ENCODE measurements around the gene FKBP2. TPM values are rescaled to one million over a fixed set of nuclear protein-coding genes. Genes with fewer than 3 reads are reported as not detected.

Gene FKBP2
- total RNA-seq, result 47.3 and 103 TPM in 2 replicates

DNA sequence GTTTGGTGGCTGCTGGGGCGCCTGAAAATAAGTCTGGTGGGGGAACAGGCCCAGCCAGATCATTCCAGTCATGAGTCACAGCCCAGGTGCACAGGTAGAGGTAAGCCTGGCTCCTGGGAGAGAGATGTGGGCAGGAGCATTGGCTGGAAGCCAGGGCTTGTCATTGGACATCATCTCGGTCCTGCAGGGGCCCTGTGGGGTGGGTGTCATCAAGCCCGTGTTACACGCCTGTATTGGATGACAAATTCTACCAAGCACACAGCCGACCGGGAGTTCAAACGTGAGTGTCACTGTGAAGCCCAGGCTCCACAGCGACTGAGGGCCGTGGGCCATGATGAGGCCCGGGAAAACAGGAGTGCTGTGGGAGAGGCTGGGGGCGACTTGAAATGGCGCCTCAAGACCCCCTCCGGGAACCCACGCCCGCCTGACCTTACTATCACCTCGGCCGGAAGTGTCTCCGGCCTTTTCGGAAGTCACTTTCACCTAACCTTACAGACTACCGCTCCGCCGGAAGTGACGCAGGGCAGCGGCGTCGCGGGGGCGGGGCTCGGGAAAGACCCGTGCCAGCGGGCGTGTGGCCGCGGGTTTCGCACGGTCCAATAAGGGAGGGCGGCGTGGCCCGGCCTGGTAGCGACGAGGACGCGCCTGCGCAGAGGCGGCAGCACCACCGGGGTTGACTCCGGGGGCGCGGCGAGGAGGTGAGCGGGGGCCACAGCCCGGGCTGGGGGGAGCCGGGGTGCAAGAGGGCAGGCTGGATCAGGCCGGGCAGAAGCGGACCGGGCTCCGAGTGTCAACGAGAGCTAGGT, at the start of gene FKBP2:
FKBP2 (plus strand) TSS at position 661 of the 806 bp plus-strand sequence. CDS start 1,293 bp downstream, outside the sequence.

GRCh38 chr11:64206457-64207255, 34.2 kb upstream of the FKBP2 start, which contains the start of gene FERMT3:
Gene FERMT3, plus strand, starts transcription at chr11:64206721. Its CDS starts 644 bp downstream, at chr11:64207365.

DNA sequence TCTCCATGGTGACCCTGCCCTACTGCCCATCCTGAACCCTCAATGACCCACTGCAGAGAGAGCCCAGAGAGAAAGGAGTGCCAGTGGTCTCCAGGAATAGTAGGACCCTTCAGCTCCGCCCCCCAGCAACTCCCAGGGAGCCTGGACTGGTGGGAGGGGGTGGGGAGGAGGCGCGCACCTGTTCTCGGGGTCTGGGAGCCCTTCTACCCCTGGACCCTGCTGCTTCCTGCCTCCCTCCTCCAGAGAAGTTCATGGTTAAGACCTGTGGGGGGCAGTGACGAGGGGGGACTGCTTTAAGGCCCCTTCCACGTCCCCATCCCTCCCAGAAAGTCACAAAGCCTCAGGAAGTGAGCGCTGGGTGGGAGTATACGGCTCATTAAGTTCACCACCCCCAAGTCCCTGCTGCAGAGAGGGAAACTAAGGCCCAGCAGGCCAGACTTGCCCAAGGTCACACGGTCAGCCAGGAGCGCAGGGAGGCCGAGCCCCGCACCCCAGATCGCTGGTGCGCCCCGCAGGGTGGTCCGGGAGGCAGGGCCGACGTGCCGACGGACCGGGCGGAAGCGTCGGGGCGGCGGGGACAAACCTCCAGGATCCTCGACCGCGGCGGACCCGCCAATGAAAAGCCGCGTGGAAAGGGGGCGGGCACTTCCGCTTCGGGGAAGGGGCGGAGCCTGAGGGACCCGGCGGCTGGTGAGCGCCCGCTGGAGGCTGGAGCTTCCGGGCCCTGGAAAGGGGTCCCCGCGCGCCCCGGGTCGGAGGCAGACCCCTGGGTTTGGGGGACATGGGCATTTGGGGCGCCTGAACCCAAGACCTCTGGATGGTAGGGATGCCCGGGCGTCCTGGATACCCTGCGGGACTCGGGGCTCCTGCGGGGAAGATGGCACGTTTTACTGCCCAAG, 15.0 kb upstream of the FKBP2 start, which contains the start of the genes NUDT22 and TRPT1:
NUDT22 (plus strand) TSS at position 667 of the 899 bp plus-strand sequence. CDS start 379 bp downstream, outside the sequence.
TRPT1 (minus strand) TSS at position 579 of the 899 bp plus-strand sequence; CDS start at position 253, 326 bp downstream.

GRCh38 chr11:64230171-64230984, 10.5 kb upstream of the FKBP2 start, which contains the start of gene DNAJC4:
Gene DNAJC4, plus strand, starts transcription at chr11:64230548. Its CDS starts 307 bp downstream, at chr11:64230855.

GRCh38 chr11:64233913-64234586, 6.8 kb upstream of the FKBP2 start, which contains the start of gene VEGFB:
Gene VEGFB, plus strand, starts transcription at chr11:64234584. Its CDS starts 250 bp downstream, at chr11:64234834.

DNA sequence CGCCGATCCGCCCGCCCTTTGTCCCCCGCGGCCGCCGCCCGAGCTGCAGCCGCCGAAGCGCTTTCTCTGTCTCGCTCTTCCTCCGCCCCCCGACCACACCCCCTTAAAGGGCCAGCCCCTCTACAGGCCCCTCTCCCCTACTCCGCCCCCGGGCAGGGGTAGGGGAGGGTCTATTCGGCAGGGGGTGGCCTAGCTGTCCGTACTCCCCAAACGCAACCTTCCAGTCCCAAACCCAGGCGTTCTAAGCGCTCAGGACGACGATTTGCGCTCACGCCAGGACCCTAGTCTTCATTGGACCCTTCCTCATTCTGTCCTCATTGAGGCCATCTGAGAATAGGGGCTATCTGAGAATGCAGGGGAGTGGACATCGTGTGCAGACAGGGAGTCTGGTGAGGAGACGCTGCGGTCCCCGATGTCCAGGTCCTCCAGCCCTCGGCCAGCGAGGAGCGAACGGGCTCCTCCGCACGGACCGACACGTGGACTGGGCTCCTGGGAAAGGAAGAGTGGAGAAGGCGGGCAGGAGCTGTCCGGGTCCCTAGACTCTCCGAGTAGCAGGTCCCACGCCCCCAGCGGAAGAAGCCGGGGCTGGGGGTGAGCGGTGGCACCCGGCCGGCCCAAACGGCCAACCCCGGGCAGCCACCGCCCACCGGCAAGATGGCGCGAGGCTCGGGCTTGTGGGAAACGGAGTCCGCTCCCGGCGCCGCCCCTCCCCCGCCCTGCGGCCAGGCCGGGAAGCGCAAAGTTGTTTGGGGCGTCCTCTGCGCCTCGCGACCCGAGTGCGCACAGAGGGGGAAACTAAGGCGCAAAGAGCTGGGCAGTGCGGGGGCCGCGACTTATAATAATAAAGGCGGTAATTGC, 6.2 kb downstream of the FKBP2 start, which contains the start of gene PPP1R14B:
PPP1R14B (minus strand) TSS at position 73 of the 858 bp plus-strand sequence. CDS start 270 bp downstream, outside the sequence.

DNA sequence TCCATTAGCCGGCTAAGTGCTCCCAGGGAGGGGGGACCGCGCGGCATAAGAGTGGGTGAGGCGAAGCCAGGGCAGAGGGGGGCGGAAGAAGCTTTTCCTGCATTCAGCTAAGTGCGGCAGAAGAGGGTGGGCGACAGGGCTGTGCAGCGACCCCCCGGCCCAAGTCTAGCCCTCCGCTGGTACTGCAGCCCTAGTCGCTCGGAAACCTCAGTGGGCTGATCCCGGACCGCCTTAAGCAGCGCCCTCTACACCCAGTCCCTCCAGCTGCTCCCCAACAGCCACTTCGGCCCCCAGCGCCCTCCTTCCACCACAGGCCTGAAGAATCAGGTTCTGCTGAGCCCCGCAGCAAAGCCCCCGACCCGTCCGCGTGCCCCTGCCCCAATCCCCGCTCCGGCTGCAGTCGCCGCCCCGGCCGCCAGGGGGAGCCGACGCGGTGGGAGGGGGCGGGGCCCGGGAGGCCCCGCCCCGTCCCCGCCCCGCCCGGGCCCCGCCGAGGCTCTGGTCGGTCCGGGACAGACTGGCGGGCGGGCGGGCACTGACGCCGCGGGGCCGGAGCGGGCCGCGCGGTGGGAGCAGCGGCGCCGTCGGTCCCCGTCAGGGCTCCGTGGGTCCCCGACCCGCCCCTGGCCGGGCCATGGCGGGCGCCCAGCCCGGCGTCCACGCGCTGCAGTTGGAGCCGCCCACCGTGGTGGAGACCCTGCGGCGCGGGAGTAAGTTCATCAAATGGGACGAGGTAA, 10.3 kb downstream of the FKBP2 start, which contains the start of gene PLCB3:
PLCB3 (plus strand) TSS at position 515 of the 737 bp plus-strand sequence; CDS start at position 635, 120 bp downstream.

DNA sequence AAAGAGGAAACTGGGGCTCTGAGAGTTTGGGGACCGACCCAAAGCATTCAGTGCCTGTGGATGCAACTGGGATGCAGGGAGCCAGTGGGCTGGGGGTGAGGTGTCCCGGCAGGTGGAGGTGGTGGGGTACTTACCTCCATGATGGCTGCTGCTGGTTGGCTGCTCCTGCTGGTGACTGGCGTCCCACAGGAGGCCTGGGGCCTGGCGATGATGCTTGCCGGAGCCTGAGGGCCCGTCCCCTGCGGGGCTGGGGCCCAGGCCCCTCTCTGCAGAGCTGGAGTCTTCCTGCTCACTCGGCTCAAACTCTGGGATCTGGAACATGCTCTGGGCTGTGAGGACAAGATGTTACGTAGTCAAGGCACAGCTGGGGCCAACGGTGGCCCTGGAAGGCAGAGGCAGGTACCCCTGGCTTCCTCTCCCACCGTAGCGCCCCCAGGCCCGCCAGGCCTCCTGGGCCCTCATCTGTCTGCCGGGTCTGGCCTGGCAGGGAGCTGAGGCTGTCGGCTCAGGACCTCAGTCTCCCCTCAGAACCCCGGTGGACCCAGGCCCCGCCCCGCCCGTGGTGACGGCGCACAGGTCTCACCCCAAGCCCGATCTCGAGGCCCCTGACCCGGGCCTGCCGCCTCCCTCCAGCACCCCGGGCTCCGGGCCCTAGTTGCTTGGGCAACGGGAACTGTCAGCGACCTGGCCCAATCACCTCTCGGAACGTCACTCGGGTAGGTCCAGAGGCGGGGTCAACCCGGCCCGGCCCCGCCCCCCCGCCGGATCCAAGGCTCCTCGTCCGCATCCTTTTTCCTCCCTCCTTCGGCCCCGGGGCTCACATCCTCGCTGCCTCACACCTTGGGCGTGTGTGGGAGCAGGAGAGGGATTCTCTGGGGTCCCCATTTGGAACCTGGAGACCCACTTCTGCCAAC, 43.4 kb downstream of the FKBP2 start, which contains the start of gene BAD:
BAD (minus strand) TSS at position 618 of the 914 bp plus-strand sequence; CDS start at position 321, 297 bp downstream.

GRCh38 chr11:64284962-64285884, 44.3 kb downstream of the FKBP2 start, which contains the start of gene GPR137:
Gene GPR137, plus strand, starts transcription at chr11:64285848. Its CDS starts 677 bp downstream, at chr11:64286525.

GRCh38 chr11:64291262-64291751, 50.4 kb downstream of the FKBP2 start, which contains the start of gene KCNK4:
Gene KCNK4, plus strand, starts transcription at chr11:64291302. Its CDS starts 1,717 bp downstream, at chr11:64293019.

Other genes with a start within 250 kb of the FKBP2 start
- 0.14 and 0.34 TPM in 2 replicates for gene FLRT1, start 205.2 kb upstream of the FKBP2 start, total RNA-seq
- 19.4 and 26.3 TPM in 2 replicates for gene MACROD1, start 75.0 kb upstream of the FKBP2 start, total RNA-seq
- 101 and 162 TPM in 2 replicates for gene STIP1, start 54.9 kb upstream of the FKBP2 start, total RNA-seq
- gene FERMT3, start 34.4 kb upstream of the FKBP2 start, total RNA-seq, result 0.34 and 0.71 TPM in 2 replicates
- 12.4 and 13.7 TPM in 2 replicates for gene TRPT1, start 14.9 kb upstream of the FKBP2 start, total RNA-seq
- gene NUDT22, start 14.8 kb upstream of the FKBP2 start, total RNA-seq, result 39.4 and 69.4 TPM in 2 replicates
- gene DNAJC4, start 10.5 kb upstream of the FKBP2 start, total RNA-seq, result 10.3 and 16.2 TPM in 2 replicates
- 11.3 and 22.2 TPM in 2 replicates for gene VEGFB, start 6.5 kb upstream of the FKBP2 start, total RNA-seq
- gene PPP1R14B, start 5.8 kb downstream of the FKBP2 start, total RNA-seq, result 145 and 308 TPM in 2 replicates
- gene PLCB3, start 10.4 kb downstream of the FKBP2 start, total RNA-seq, result 26.7 and 46.3 TPM in 2 replicates
- gene BAD, start 43.6 kb downstream of the FKBP2 start, total RNA-seq, result 35.6 and 76.6 TPM in 2 replicates
- 4.4 and 11.0 TPM in 2 replicates for gene GPR137, start 44.8 kb downstream of the FKBP2 start, total RNA-seq
- not detected in 2 replicates for gene KCNK4, start 50.2 kb downstream of the FKBP2 start, total RNA-seq
- gene CATSPERZ, start 59.3 kb downstream of the FKBP2 start, total RNA-seq, result 0.14 and 0.34 TPM in 2 replicates
- 85.4 and 102 TPM in 2 replicates for gene ESRRA, start 64.4 kb downstream of the FKBP2 start, total RNA-seq
- gene TRMT112, start 76.5 kb downstream of the FKBP2 start, total RNA-seq, result 120 and 340 TPM in 2 replicates
- 188 and 482 TPM in 2 replicates for gene PRDX5, start 77.0 kb downstream of the FKBP2 start, total RNA-seq
- 2.1 and 2.7 TPM in 2 replicates for gene CCDC88B, start 99.1 kb downstream of the FKBP2 start, total RNA-seq
- gene RPS6KA4, start 118.1 kb downstream of the FKBP2 start, total RNA-seq, result 44.1 and 54.2 TPM in 2 replicates